Panc1 (cell line): Measurements from ENCODE around the gene MPRIP.

Experiments used
- CTCF ChIP-seq: fragments of 450-650 bp; IDR thresholded peaks from 2 replicates; pipeline ENCODE4 v1.5.1; 2017; ENCODE audit warnings: mild to moderate bottlenecking
- POLR2AphosphoS5 ChIP-seq: IDR thresholded peaks from 2 replicates; pipeline ENCODE4 v1.6.1; 2012; ENCODE audit warnings: mild to moderate bottlenecking, low read depth, low read length, moderate library complexity
- SIN3A ChIP-seq: IDR thresholded peaks from 2 replicates; pipeline ENCODE4 v1.6.1; 2012; ENCODE audit warnings: low read depth, mild to moderate bottlenecking, low read length, moderate library complexity, borderline replicate concordance; ENCODE audit not compliant: insufficient read depth
- TCF7L2 ChIP-seq: IDR thresholded peaks from 2 replicates; pipeline ENCODE4 v1.6.1; 2011; ENCODE audit warnings: mild to moderate bottlenecking, low read depth, low read length, inconsistent platforms

DNA sequence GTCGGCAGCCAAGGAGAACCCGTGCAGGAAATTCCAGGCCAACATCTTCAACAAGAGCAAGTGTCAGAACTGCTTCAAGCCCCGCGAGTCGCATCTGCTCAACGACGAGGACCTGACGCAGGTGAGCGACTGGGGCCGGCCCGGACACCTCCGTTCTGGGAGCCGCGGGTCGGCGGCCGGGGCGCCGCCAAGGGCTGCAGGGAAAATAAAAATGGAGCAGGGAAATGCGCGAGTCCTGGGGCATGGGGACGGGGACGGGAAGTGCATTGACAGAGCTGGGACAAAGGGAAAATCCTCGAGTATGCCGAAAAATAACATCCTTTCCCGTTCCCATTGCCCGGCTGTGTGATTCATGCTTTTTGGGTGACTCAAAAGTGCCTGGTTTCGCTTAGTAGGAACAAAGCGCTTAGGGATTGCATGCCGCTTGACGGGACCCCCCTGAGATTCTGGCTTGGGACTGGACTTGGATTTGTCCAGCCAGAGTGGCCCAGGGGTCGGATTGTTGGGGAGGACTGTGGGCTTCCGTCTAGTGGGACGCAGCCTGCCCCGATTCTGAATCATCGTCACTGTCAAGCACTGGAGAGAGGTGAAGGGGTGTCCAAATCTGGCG, 699 bp downstream of the MPRIP start:
- no peak for TF ChIP-seq POLR2AphosphoS5
- TF ChIP-seq CTCF = no peak
- TF ChIP-seq TCF7L2 = no peak
- TF ChIP-seq SIN3A = no peak
